GM12878 (cell line): ENCODE measurements around the gene ADK. TPM values are rescaled to one million over a fixed set of nuclear protein-coding genes. Genes with fewer than 3 reads are reported as not detected.

Experiments used
- ATAC-seq: fragments of 200-7000 bp; cut with Tn5 transposase; 3 replicates; pipeline ENCODE4 v1.9.1; 2020; ENCODE audit warnings: mild to moderate bottlenecking, moderate library complexity
- BruUV-seq: library from RNA; stranded (reverse); fragments of 400-500 nt; replicated peaks from 2 replicates; lab custom pipeline; 2021; lab: Mats Ljungman, UMichigan
- CTCF ChIA-PET: fragments of 300-600 bp; sonication (Branson Sonifier 250); formaldehyde crosslinking; extraction: SDS; loops from one replicate; lab custom pipeline; 2021; ENCODE audit warnings: inconsistent platforms; lab: Yijun Ruan, JAX
- POLR2A ChIA-PET: fragments of 350-600 bp; formaldehyde crosslinking; extraction: SDS; loops from one replicate; lab custom pipeline; 2021; ENCODE audit warnings: inconsistent platforms; lab: Charles Lee
- RAD21 ChIA-PET: fragments of 300-600 bp; sonication (Branson Sonifier 250); formaldehyde crosslinking; loops from one replicate; lab custom pipeline; 2023; ENCODE audit warnings: antibody characterized with exemption; ENCODE audit not compliant: unreplicated experiment; lab: Charles Lee
- SMC1A ChIA-PET: fragments of 300-600 bp; sonication (Branson Sonifier 250); formaldehyde crosslinking; loops from one replicate; lab custom pipeline; 2023; ENCODE audit not compliant: unreplicated experiment, uncharacterized antibody; lab: Charles Lee
- DNase-seq: peaks from one replicate; pipeline ENCODE4 v3.0.0-alpha.2; 2011; ENCODE audit warnings: low read depth, low spot score
- FAIRE-seq: peaks from 3 replicates; lab custom pipeline; 2011; peaks lifted over from hg19 to GRCh38; lab: Jason Lieb, UNC
- H2AFZ ChIP-seq: 2 replicates; pipeline ENCODE4 v1.6.0; 2011; ENCODE audit warnings: low read depth, low read length, control low read depth; ENCODE audit not compliant: control insufficient read depth
- H3K27ac ChIP-seq: 2 replicates; pipeline ENCODE4 v1.5.1; 2011; ENCODE audit warnings: control low read depth; ENCODE audit not compliant: control insufficient read depth, insufficient read depth
- H3K27me3 ChIP-seq, 2 experiments: replicated peaks in 1 of 2; 2 replicates each; pipeline versions ENCODE4 v1.6.0 to v1.6.1; 2011; ENCODE audit warnings: low read length in 1 of 2; ENCODE audit not compliant: control insufficient read depth in 2 of 2, insufficient read depth in 2 of 2
- H3K36me3 ChIP-seq, 2 experiments: 2 replicates each; pipeline ENCODE4 v1.5.1; 2011; ENCODE audit warnings: low read length in 1 of 2; ENCODE audit not compliant: control insufficient read depth in 2 of 2, insufficient read depth in 2 of 2
- H3K4me1 ChIP-seq: 2 replicates; pipeline ENCODE4 v1.6.1; 2011; ENCODE audit warnings: mild to moderate bottlenecking, low read length, moderate library complexity, mixed read lengths; ENCODE audit not compliant: control insufficient read depth, insufficient read depth
- H3K4me2 ChIP-seq: 2 replicates; pipeline ENCODE4 v1.6.0; 2011; ENCODE audit warnings: control low read depth; ENCODE audit not compliant: control insufficient read depth, insufficient read depth
- H3K4me3 ChIP-seq: fragments of 200-600 bp; sonication (generic); 2 replicates; pipeline ENCODE4 v1.5.1; 2016
- H3K79me2 ChIP-seq: 2 replicates; pipeline ENCODE4 v1.6.0; 2011; ENCODE audit warnings: low read length; ENCODE audit not compliant: control insufficient read depth, insufficient read depth
- H3K9ac ChIP-seq: 2 replicates; pipeline ENCODE4 v1.8.0; 2011; ENCODE audit warnings: low read length, control low read depth, mixed read lengths; ENCODE audit not compliant: control insufficient read depth, insufficient read depth
- H3K9me3 ChIP-seq: replicated peaks from 3 replicates; pipeline ENCODE4 v1.5.1; 2011; ENCODE audit warnings: mild to moderate bottlenecking, low read length; ENCODE audit not compliant: control insufficient read depth, insufficient read depth
- H4K20me1 ChIP-seq: 2 replicates; pipeline ENCODE4 v1.6.0; 2011; ENCODE audit not compliant: control insufficient read depth, insufficient read depth
- ASH2L ChIP-seq: fragments of 300-600, 200-600 bp; sonication (generic); IDR thresholded peaks from 2 replicates; pipeline ENCODE4 v1.6.1; 2017; ENCODE audit warnings: low read depth, mild to moderate bottlenecking, borderline replicate concordance
- BACH1 ChIP-seq: fragments of 450-650 bp; IDR thresholded peaks from 2 replicates; pipeline ENCODE4 v1.6.1; 2017; ENCODE audit warnings: mild to moderate bottlenecking, borderline replicate concordance
- CHD4 ChIP-seq: fragments of 200-600 bp; sonication (generic); IDR thresholded peaks from 2 replicates; pipeline ENCODE4 v1.6.1; 2016; ENCODE audit warnings: mild to moderate bottlenecking
- EED ChIP-seq: sonication (generic); IDR thresholded peaks from 2 replicates; pipeline ENCODE4 v1.6.1; 2016; ENCODE audit warnings: antibody characterized with exemption, low read depth
- HDAC6 ChIP-seq: fragments of 200-600 bp; sonication (generic); IDR thresholded peaks from one replicate; pipeline ENCODE4 v1.8.0; 2017; ENCODE audit warnings: antibody characterized with exemption; ENCODE audit not compliant: unreplicated experiment
- HDGF ChIP-seq: fragments of 450-650 bp; IDR thresholded peaks from 2 replicates; pipeline ENCODE4 v1.6.1; 2016; ENCODE audit warnings: antibody characterized with exemption
- KLF5 ChIP-seq: fragments of 450-650 bp; IDR thresholded peaks from 2 replicates; pipeline ENCODE4 v1.6.1; 2014; ENCODE audit warnings: mild to moderate bottlenecking; ENCODE audit not compliant: partially characterized antibody
- MTA3 ChIP-seq: IDR thresholded peaks from 2 replicates; pipeline ENCODE4 v1.6.1; 2012; ENCODE audit warnings: low read length, inconsistent platforms, borderline replicate concordance
- MXI1 ChIP-seq: fragments of 150-350 bp; IDR thresholded peaks from 2 replicates; pipeline ENCODE4 v1.6.1; 2011; ENCODE audit warnings: low read depth, mild to moderate bottlenecking, inconsistent platforms, low read length, improper control_type of control experiment
- NFYB ChIP-seq: IDR thresholded peaks from 2 replicates; pipeline ENCODE4 v1.6.1; 2011; ENCODE audit warnings: low read depth, mild to moderate bottlenecking, low read length, improper control_type of control experiment, moderate library complexity; ENCODE audit not compliant: insufficient read depth
- POLR2A ChIP-seq: IDR thresholded peaks from 2 replicates; pipeline ENCODE4 v1.6.1; 2011; ENCODE audit warnings: low read depth, mild to moderate bottlenecking, low read length
- POLR2AphosphoS5 ChIP-seq: IDR thresholded peaks from 2 replicates; pipeline ENCODE4 v1.6.1; 2011; ENCODE audit warnings: mild to moderate bottlenecking, low read length, inconsistent platforms
- RBBP5 ChIP-seq: fragments of 200-600 bp; sonication (generic); conservative IDR thresholded peaks from 2 replicates; pipeline ENCODE4 v1.6.1; 2016
- SREBF1 ChIP-seq: IDR thresholded peaks from 2 replicates; pipeline ENCODE4 v1.6.1; 2012; ENCODE audit warnings: mild to moderate bottlenecking, low read length
- ZNF207 ChIP-seq: fragments of 450-650 bp; IDR thresholded peaks from 2 replicates; pipeline ENCODE4 v1.6.1; 2014; ENCODE audit warnings: antibody characterized with exemption, mild to moderate bottlenecking, borderline replicate concordance
- in situ Hi-C: fragments of 300-500 bp; cut with MboI; formaldehyde crosslinking; loops from 9 replicates; pipeline ENCODE4 v1.14.3; 2018; ENCODE audit warnings: mixed read lengths
- intact Hi-C: fragments of 100-400 bp; cut with micrococcal nuclease; formaldehyde crosslinking; loops from one replicate; pipeline ENCODE4 v1.14.2; 2022; ENCODE audit not compliant: unreplicated experiment
- polyA plus RNA-seq, 11 experiments: library from polyadenylated mRNA; depleted of rRNA in 4 of 11; unstranded in 6 of 11; stranded (reverse) in 5 of 11; fragments of >200 nt; fragmentation: Nextera tagmentation in 4 of 11; fragmentation: Illumina TruSeq in 1 of 11; extraction: Ambion mirVana in 4 of 11; extraction: Trizol in 1 of 11; gene quantifications; 1 replicate in 1 of 11; 2 replicates in 10 of 11; pipeline versions ENCODE4 v1.2.1 to v1.2.3, GENCODE V29; 2011 to 2016; ENCODE audit warnings: inconsistent platforms in 2 of 11, missing spikeins in 2 of 11, low read depth in 1 of 11
- total RNA-seq, 4 experiments: library from RNA; depleted of rRNA in 3 of 4; stranded (reverse); fragments of >200 nt in 3 of 4; fragmentation: Illumina TruSeq in 1 of 4; extraction: Trizol in 1 of 4; gene quantifications; 2 replicates each; pipeline versions ENCODE4 v1.2.1 to v1.2.3, GENCODE V29; 2013 to 2021
- TF ChIP-seq, protein P1 (sequence below): fragments of 450-650 bp; IDR thresholded peaks from 2 replicates; pipeline ENCODE4 v1.6.1; 2017; ENCODE audit warnings: mild to moderate bottlenecking, moderate library complexity
- TF ChIP-seq, protein P2 (sequence below): fragments of 450-650 bp; IDR thresholded peaks from 2 replicates; pipeline ENCODE4 v1.6.1; 2014; ENCODE audit warnings: mild to moderate bottlenecking
- TF ChIP-seq, protein P3 (sequence below): fragments of 450-650 bp; IDR thresholded peaks from 2 replicates; pipeline ENCODE4 v1.6.1; 2016; ENCODE audit warnings: mild to moderate bottlenecking
- TF ChIP-seq, protein P4 (sequence below): IDR thresholded peaks from 2 replicates; pipeline ENCODE4 v1.6.1; 2012; ENCODE audit warnings: low read length, inconsistent platforms

Gene ADK
- total and polyA plus RNA-seq, 10 of the 15 experiments (the other 5 are each of a cell fraction or from before 2014, with no cell fraction given), result 42.0 to 151 (median 81.6) TPM

DNA sequence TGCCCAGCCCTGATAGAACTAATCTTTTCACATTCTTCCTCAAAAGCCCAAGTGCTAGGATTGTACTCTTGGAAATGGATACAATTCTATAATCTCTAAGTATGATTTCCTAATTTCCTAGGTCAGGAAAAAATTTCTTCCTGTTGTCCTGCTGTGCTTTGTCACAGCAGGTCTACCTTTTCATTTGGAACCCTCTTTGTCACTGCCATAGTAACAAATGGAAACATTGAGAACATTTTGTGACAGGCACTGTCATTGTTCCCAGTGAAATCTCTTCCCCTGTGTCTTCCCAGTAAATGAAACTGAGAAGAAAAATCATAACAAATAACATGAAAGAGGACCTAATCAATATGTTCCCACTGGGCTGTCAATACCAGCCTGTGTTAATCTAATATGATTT, 524.5 kb downstream of the ADK start:
- no peaks in the 10 kb centered on the region for H4K20me1 ChIP-seq
- SMC1A ChIA-PET, result interaction anchor here (3.7 to 6.0 kb wide), 2 partner anchors 9 to 91 kb away, joined by 21 to 58 read pairs; no protein-coding TSS in a partner anchor

More for the DNA sequence above, 524.5 kb downstream of the ADK start:
- H3K36me3 ChIP-seq, result peaks cover 0 to 7% of the 10 kb centered on the region in 2 experiments; a peak in 2 of 4 replicates
- H3K79me2 ChIP-seq, result no peaks in the 10 kb centered on the region
- peak overlapping the region; percentile 53 for H3K4me2 ChIP-seq
- H3K27ac ChIP-seq, result peak overlapping the region; percentile 70
- peak overlapping the region; percentile 17; the same call in 1 of the 2 replicates for H3K4me3 ChIP-seq
- H3K27me3 ChIP-seq, result no peaks in the 10 kb centered on the region
- peaks cover 11% of the 10 kb centered on the region for H3K9me3 ChIP-seq
- 0 out of 2 replicates have a peak overlapping the region, but pooled peaks have one; percentile 17 for H3K9ac ChIP-seq
- FAIRE-seq (no peak), DNase-seq (no peak), ATAC-seq (no peak)
- ChIA-PET RAD21 (interaction anchor here (4.6 kb wide), 1 partner anchor 90 kb away, joined by 31 read pairs; no protein-coding TSS in a partner anchor), POLR2A (interaction anchor here (0.7 kb wide), 1 partner anchor 9 kb away, joined by 3 read pairs; no protein-coding TSS in a partner anchor)
- intact Hi-C loops (loop anchor here (5.0 to 10.0 kb wide), 4 partner anchors 62 to 339 kb away; partner anchors contain the start of gene KAT6B), in situ Hi-C loops (no loop called here)
- H2AFZ ChIP-seq, result no peak overlapping the region
- peaks cover 41% of the 10 kb centered on the region for H3K4me1 ChIP-seq
- BruUV-seq, result no TSS peak
- no peak for TF ChIP-seq RBBP5
- TF ChIP-seq CHD4, result no peak
- TF ChIP-seq, protein P1, sequence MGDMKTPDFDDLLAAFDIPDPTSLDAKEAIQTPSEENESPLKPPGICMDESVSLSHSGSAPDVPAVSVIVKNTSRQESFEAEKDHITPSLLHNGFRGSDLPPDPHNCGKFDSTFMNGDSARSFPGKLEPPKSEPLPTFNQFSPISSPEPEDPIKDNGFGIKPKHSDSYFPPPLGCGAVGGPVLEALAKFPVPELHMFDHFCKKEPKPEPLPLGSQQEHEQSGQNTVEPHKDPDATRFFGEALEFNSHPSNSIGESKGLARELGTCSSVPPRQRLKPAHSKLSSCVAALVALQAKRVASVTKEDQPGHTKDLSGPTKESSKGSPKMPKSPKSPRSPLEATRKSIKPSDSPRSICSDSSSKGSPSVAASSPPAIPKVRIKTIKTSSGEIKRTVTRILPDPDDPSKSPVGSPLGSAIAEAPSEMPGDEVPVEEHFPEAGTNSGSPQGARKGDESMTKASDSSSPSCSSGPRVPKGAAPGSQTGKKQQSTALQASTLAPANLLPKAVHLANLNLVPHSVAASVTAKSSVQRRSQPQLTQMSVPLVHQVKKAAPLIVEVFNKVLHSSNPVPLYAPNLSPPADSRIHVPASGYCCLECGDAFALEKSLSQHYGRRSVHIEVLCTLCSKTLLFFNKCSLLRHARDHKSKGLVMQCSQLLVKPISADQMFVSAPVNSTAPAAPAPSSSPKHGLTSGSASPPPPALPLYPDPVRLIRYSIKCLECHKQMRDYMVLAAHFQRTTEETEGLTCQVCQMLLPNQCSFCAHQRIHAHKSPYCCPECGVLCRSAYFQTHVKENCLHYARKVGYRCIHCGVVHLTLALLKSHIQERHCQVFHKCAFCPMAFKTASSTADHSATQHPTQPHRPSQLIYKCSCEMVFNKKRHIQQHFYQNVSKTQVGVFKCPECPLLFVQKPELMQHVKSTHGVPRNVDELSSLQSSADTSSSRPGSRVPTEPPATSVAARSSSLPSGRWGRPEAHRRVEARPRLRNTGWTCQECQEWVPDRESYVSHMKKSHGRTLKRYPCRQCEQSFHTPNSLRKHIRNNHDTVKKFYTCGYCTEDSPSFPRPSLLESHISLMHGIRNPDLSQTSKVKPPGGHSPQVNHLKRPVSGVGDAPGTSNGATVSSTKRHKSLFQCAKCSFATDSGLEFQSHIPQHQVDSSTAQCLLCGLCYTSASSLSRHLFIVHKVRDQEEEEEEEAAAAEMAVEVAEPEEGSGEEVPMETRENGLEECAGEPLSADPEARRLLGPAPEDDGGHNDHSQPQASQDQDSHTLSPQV, result no peak
- TF ChIP-seq ZNF207, result no peak
- TF ChIP-seq HDGF, result no peak
- TF ChIP-seq, protein P2, sequence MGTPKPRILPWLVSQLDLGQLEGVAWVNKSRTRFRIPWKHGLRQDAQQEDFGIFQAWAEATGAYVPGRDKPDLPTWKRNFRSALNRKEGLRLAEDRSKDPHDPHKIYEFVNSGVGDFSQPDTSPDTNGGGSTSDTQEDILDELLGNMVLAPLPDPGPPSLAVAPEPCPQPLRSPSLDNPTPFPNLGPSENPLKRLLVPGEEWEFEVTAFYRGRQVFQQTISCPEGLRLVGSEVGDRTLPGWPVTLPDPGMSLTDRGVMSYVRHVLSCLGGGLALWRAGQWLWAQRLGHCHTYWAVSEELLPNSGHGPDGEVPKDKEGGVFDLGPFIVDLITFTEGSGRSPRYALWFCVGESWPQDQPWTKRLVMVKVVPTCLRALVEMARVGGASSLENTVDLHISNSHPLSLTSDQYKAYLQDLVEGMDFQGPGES, result no peak
- no peak for TF ChIP-seq ASH2L
- TF ChIP-seq POLR2A, result no peak
- no peak for TF ChIP-seq MXI1
- no peak for TF ChIP-seq EED
- no peak for TF ChIP-seq POLR2AphosphoS5
- TF ChIP-seq BACH1, result no peak
- no peak for TF ChIP-seq NFYB
- no peak for TF ChIP-seq MTA3
- no peak for TF ChIP-seq KLF5
- TF ChIP-seq, protein P3, sequence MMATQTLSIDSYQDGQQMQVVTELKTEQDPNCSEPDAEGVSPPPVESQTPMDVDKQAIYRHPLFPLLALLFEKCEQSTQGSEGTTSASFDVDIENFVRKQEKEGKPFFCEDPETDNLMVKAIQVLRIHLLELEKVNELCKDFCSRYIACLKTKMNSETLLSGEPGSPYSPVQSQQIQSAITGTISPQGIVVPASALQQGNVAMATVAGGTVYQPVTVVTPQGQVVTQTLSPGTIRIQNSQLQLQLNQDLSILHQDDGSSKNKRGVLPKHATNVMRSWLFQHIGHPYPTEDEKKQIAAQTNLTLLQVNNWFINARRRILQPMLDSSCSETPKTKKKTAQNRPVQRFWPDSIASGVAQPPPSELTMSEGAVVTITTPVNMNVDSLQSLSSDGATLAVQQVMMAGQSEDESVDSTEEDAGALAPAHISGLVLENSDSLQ, result no peak
- TF ChIP-seq SREBF1, result no peak
- TF ChIP-seq, protein P4, sequence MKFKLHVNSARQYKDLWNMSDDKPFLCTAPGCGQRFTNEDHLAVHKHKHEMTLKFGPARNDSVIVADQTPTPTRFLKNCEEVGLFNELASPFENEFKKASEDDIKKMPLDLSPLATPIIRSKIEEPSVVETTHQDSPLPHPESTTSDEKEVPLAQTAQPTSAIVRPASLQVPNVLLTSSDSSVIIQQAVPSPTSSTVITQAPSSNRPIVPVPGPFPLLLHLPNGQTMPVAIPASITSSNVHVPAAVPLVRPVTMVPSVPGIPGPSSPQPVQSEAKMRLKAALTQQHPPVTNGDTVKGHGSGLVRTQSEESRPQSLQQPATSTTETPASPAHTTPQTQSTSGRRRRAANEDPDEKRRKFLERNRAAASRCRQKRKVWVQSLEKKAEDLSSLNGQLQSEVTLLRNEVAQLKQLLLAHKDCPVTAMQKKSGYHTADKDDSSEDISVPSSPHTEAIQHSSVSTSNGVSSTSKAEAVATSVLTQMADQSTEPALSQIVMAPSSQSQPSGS, result no peak
- TF ChIP-seq HDAC6, result no peak
- TF ChIP-seq, all 136 proteins: peak for 0
- CTCF ChIA-PET, result interaction anchor here (6.5 kb wide), 1 partner anchor 64 kb away, joined by 42 read pairs; no protein-coding TSS in a partner anchor
